ENCODE results near the gene ERBB3. TPM values are rescaled to one million over a fixed set of nuclear protein-coding genes. Genes with fewer than 3 reads are reported as not detected.

The ERBB3 gene
- total RNA-seq, 1 experiment from 2014 or later: 56.5 TPM

GRCh38 chr12:56120158-56120846 lies 40.3 kb downstream of the ERBB3 start:
- no peak overlapping the region for H3K4ac ChIP-seq (ENCODE audit: low read depth, low read length)
- Mint-ChIP-seq H3K9me3 (peaks cover 3 to 7% of the 10 kb centered on the region in 2 experiments; a peak in 2 of 5 replicates), H3K4me1 (peaks cover 22 to 25% of the 10 kb centered on the region in 2 experiments), H3K27me3 (ENCODE audit: low read depth) (peaks cover 2% of the 10 kb centered on the region; the same call in 1 of the 2 replicates), H3K27ac (peak overlapping the region in 2 of 3 experiments; percentile 3 to 23; a peak in 1 of 7 replicates), H3K36me3 (ENCODE audit: insufficient read depth in 1 of 3, low read depth in 3 of 3) (peaks cover 27 to 43% (median 37%) of the 10 kb centered on the region in 3 experiments), H3K4me3 (peak overlapping the region in 1 of 2 experiments; percentile 97; a peak in 3 of 5 replicates)
- no peak overlapping the region for H2AK5ac ChIP-seq (ENCODE audit: insufficient read length, low read length)
- peaks cover 8% of the 10 kb centered on the region for H3K23me2 ChIP-seq (ENCODE audit: insufficient read length, low read depth, low read length, poor library complexity, severe bottlenecking)
- H3K9me3 ChIP-seq (ENCODE audit: control insufficient read depth, low read depth, low read length): no peaks in the 10 kb centered on the region
- no peak overlapping the region for H2BK15ac ChIP-seq (ENCODE audit: low read depth, low read length)
- no peaks in the 10 kb centered on the region for H3K79me1 ChIP-seq (ENCODE audit: insufficient read depth, low read depth, low read length, poor library complexity, severe bottlenecking)
- H3K18ac ChIP-seq (ENCODE audit: insufficient read length, low read depth, low read length): no peak overlapping the region
- no peak overlapping the region for H3T11ph ChIP-seq (ENCODE audit: low read length)
- no peak overlapping the region for H3K56ac ChIP-seq (ENCODE audit: insufficient read length, low read depth, low read length)
- no peak overlapping the region for H3K27ac ChIP-seq (ENCODE audit: insufficient read length, low read depth, low read length)
- TF ChIP-seq CTCF (conservative IDR thresholded peaks at IDR 0.05): no peak
- no peak overlapping the region for H3K14ac ChIP-seq (ENCODE audit: insufficient read depth, low read length)
- H4K5ac ChIP-seq (ENCODE audit: insufficient read length, low read depth, low read length): no peak overlapping the region
- H2BK12ac ChIP-seq (ENCODE audit: insufficient read length, low read depth, low read length): no peak overlapping the region
- no peak overlapping the region for H4K8ac ChIP-seq (replicated peaks; ENCODE audit: insufficient read length, low read depth, low read length)
- H3K27me3 ChIP-seq (ENCODE audit: insufficient read depth, low read length): no peaks in the 10 kb centered on the region
- no peaks in the 10 kb centered on the region for H4K20me1 ChIP-seq (ENCODE audit: control insufficient read depth, insufficient read depth, insufficient read length)
- peaks cover 3% of the 10 kb centered on the region; the same call in 1 of the 2 replicates for H3K79me2 ChIP-seq (ENCODE audit: insufficient read depth, low read length)
- no peak for DNase-seq
- H2BK20ac ChIP-seq (ENCODE audit: low read depth, low read length, poor library complexity, severe bottlenecking): no peak overlapping the region
- H3K9ac ChIP-seq (ENCODE audit: extremely low read depth, insufficient read length, low read length): no peak overlapping the region
- WGBS (ENCODE audit: extremely low coverage, insufficient read length, low lambda C conversion rate): no CpG with 5 or more reads among the region's 17 CpGs
- no peak overlapping the region for H4K91ac ChIP-seq (ENCODE audit: insufficient read length, low read depth, low read length)
- no peak overlapping the region for H3K4me2 ChIP-seq (ENCODE audit: insufficient read depth, insufficient read length, low read length)
- H3K23ac ChIP-seq (ENCODE audit: insufficient read length, low read depth, low read length): no peak overlapping the region
- no peak overlapping the region for H2BK120ac ChIP-seq (ENCODE audit: low read depth, low read length, poor library complexity, severe bottlenecking)
- H2AFZ ChIP-seq (ENCODE audit: low read length): no peak overlapping the region
- no peak overlapping the region for H2BK5ac ChIP-seq (ENCODE audit: insufficient read length, low read length)
- no peaks in the 10 kb centered on the region; the same call in 1 of the 2 replicates for H3K4me1 ChIP-seq (ENCODE audit: insufficient read depth, low read length)
